GM18502 (cell line): Measurements from ENCODE around the gene AHDC1.

ENCODE experiments used
- ATAC-seq: cut with Tn5 transposase; IDR thresholded peaks from one replicate; pipeline ENCODE4 v1.9.1; 2021; ENCODE audit warnings: mild to moderate bottlenecking; ENCODE audit not compliant: unreplicated experiment, poor library complexity

AHDC1 gene

DNA sequence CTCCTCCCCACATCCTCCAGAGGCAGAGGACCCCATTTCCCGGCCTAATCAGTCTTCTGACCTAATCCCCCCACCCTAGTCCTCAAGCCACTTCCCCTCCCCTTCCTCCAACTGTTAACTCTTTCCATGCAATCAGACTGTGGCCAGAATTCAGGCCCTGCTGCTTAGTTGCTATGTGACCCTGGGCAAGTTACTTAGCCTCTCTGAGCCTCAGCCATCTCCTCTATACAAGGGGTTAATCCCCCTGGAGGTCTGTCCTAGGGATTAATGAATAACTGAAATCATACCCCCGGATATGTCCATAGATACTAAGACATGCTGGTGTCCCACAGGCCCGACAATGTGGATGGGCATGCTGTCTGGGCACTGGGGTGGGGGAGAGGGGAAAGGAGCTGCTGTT, 18.3 kb downstream of the AHDC1 start:
- no peak for ATAC-seq

DNA sequence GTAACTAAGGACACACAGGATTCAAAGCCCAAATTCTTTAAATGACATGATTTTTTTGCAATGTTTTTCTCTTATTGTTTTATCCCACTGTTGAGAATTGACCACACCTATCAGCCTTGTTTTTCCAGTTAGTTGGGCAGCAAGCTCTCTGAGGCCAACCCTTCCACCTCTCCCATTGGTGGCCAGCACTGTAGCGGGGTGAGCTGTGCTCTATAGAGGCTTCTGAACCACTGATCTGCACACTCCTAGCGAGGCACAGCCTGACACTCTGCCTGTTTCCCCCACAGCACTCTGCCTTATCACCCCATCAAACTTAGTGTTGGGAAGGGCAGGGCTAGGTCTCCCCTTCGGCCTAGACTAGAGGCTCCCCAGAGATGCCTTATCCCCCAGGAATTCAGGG, 19.5 kb downstream of the AHDC1 start:
- no peak for ATAC-seq

DNA sequence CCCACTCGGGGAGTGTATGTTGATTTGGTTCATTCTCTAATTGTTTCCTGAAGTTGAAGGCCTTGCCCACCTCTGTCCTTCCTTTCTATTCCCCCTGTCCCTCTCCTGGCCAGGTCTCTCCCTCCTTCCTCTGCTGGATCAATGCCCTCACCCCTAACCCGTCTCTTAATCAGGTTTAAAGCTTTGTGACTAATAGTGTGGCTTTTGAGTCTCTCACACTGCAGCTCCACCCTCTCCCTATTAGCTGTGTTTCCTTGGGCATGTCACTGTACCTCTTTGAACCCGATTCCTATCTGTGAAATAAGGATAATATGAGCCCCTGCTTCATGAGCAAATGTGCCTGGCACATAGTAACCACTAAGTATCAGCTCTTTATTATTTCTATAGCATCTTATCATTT, 20.5 kb downstream of the AHDC1 start:
- no peak for ATAC-seq

DNA sequence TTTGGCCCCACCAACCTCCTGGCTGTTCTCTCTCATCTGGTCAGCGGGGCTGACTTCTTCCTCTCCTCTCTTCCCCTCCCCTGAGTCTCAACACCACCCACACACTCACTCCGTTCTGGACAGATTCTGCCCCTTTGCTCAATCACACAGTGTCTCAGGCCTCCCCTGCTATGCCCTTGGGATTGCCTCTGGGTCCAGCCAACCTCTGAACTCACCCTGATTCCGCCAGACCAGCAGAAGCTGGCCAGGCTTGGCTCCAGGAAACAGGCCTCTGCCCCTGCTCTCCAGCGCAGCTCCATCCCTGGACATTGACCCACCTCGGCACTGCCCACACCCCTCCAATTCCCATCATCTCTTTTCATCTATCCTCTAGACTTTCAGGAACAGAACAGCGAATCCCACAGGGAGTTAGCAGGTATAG, 22.1 kb downstream of the AHDC1 start:
- no peak for ATAC-seq

DNA sequence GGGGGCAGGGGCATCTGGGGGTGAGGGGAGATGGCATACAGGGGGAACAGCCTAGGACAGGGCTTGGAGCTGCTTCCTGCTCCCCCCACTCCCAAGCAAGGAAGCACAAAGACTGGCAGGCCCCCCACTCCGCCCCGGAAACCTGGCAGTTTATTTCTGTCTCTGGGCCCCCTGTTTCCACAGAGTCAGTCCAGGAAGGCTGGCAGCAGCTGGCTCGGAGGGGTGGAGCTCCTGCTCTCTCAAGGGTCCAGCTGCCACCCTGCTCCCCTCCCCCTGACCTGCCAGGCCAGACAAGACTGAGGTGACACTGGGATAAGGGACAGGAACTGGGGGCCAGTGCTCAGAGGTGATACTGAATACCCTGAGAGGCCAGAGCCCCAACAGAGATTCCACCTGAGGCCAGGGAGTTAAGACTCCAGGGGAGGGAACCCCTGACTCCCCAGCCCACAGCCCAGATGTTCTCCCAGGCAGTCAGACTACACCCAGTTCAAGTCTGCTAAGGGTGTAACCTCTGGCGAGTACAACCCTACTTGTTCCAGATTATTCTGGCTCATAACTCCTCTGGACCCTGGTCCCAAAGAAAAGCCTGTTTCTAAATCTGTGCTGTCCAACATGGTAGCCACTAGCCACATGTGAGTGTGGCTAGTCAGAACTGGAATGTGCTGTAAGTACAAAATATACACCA, 26.3 kb downstream of the AHDC1 start:
- no peak for ATAC-seq

DNA sequence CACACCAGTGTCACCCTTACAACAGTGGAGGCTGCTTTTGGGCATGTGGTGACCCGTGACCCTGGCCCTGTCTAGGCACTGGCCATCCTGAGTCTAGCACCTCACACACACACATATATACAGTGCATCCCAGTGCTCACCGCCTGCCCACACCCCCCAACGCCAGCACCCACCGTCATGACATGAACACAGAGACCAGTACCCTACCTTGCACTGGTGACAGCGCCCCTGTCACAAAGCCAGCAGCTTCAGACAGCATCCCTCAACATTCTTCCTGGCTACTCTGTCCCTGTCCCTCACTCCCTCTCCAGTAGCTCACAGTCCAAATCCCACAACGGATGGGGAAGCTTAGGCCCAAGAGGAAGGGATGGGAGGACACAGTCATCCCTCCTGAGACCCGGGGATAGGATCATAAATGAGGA, 27.1 kb downstream of the AHDC1 start:
- no peak for ATAC-seq

DNA sequence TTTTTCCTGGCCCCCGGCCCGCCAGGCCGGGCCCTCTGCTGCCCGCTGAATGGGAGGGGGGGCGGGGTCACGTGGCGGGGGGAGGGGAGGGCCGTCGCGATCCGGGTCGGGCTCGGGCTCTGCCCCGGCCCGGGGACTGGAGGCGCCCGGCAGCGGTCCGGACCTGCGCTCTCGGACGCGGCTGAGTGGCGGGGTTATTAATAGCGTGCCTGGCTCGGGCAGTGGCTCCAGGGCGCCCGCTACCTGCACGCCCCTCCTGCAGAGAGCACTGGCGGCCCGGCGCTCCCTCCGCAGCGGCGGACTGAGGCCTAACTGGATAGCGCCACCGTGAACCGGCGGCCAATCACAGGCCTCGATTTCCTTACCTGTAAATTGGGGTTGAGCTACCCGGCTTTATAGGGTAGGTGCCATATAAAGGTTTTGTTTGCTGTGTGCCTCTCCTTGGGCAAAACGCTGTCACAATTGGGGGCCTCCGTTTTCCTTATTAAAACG, 28.1 kb downstream of the AHDC1 start:
- no peak for ATAC-seq

DNA sequence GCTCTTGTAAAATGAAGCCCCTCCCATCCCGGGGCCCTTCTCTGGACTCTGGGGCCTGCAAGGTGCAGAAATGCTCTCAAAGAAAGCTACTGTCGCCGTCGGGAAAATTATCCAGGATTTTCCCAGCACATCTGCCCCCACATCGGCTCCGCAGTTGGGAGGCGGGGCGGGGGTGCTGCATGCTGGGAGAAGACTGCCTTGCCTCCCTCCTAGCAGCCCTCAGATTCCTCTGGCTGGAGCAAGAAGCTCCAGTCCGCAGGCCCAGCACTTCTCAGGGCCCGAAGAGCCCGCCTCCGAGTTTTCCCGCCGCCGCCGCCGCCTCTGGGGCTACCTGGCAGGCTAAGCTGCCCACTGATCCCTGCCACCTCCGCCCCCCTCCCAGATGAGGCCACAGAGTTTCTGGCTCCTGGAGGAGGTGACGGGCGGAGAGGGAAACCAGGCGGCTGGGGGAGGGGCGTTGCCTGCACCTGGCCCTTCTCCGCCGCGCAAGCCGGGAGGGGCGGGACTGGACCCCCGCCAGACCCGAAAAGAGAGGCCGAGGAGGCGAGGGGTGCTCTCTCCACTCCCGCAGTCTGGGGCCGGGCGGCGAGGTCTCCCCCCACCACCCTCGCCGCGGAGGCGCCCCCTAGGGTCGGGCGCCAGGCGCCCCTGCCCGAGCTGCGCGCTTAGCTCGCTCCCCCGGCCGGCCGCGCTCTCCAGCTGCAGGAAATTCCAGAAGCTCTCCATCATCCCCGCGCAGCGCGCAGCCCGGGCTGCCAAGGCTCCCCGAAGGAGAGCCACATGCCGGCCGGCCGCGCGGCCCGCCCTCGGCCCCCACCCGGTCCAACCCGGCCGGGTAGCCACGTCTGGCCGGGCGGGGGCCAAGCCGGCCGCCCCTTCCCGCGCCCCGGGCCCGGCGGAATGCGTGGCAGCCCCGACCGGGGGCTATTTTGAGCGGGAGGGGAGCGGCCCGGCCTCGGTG, 28.8 kb downstream of the AHDC1 start:
- ATAC-seq, result no peak

DNA sequence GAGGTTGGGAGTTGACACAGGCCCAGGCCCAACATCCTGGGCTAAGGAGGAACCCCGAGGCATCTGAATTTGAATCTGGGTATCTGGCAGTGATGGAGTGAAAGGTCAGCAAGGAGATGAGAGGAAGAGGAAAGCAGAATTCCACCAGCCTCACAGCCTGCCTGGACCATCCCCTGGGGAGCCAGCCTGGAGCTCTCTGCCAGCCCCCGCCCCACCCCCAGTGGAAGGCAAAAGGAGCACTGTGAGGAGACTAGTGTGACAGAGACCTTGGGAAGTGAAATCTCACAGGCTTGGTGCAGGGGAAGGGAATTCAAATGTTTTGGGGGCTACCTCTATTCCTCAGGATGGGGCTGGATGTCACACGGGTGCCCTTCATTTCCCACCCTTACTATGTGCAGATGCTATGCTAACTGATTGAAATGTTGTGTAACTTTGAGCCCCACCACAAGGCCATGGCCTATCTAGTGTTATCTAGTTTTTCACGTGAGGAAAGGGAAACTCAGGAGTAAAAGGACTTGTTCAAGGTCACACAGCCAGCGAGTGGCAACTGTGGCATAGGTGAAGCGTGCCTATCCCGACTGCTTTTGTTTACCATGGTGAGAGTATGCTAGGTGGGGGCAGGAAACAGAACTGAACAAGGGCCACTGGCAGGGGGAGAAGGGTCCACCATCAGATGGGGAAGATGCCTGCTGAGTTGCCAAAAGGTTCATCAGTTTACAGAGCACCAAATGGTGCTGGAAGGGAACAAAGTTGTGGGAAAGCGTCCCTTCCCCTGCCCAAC, 29.8 kb downstream of the AHDC1 start:
- ATAC-seq, result no peak

DNA sequence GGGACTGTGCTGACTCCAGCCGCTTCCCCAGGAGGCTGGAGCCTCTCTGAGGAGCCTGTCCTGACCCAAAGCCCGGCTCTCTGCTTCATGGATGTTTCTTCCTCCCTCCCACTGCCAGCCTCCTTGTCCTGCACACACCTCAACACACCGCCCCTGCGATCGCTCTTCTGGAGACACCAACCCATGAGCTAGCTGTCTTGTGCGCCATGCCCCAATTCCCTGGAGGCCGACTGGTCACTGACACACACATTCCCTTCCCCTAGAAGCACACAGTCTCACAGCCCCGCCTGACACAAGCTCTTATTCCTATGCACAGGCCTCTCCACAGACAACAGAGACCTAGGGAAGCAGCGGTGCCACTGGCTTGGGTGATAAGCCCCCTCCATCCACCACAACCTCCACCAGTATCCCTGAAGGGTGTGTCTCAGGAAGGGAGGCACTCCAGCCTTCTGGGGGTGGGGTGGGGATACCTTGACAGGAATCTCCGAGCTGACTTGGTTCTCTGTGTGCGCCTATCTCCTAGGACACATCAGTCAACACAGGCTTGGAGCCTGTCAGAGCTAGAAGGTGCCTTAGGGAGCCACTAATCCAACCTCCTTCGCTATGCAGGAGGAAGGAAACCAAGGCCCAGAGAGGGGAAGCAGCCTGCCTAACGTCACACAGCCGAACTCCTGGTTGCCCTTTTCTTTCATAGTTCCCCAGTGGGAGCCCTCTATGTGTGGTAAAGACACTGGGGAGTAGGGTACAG, 31.1 kb downstream of the AHDC1 start:
- no peak for ATAC-seq

DNA sequence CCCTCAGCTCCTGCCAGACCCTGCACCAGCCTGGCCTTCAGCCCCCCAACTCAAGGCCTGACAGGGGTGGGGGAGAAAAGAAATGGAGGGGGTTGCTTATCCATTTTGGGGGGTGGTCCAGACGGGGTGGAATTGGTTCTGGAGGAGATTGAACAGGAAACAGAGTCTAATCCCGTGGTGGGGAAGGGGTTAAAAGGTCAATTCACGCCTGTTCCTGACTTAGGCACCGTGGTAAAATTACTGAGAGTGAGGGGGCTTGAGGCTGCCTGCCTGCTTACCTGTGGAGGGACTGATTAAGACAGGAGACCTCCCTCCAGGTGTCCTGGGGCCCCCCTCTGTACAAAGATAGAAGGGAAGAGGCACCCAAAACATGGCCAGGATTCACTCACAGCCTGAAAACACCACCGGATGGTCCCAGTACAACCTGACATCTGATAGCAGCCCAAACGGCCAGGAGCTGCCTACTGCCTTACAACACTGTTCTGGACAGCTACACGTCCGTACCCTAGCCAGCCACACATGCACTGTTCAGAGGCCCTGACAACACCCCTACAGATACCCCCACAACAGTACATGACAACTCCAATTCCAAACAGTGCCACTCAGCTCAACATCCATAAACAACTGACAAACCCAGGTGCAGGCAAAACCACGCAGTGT, 31.8 kb downstream of the AHDC1 start:
- ATAC-seq, result no peak

DNA sequence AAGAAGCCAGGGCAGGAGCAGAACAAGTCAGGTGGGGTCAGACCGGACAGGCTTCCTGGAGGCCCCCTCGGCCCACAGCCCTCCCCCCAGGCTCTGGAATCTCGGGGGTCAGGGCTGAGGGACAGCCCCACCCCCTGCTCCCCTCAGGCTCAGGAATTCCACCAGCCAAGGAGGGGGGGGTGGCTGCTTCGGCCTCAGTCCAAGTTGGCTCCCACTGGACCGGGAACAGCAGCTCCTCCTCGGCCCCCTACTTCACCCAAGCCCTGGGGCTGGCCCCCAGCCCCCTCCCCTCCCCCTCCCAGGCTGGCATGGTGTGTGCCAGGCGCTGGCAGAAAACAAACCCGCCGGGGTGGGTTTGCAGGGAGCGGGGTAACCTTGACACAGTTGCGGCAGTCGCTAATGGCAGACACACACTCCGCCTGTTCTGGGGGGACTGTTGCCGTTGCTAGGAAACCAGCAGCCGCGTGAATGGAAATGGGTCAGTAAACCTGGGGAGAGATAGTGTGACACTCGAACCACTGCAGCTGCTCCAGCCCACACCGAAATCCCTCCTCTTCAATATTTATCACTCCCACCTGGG, 32.4 kb downstream of the AHDC1 start:
- no peak for ATAC-seq

DNA sequence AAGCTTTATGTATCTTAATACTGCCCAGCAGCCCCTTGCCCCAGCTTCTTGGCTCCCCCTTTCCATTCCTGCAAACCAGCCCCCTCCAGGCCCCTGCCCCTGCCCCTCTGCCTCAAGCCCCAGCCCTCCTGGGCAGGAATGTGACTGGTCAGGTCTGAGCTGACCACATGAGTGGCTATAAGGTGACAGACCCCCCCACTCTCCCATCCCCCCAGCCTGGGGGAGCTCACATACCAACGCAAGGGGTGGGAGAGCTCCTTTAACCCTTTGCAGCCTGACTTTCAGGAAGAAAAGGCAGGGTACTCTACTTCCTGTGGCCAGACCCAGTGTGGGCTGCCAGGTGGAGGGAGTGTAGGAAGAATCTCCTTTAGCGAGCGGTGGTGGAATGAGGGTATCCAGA, 33.2 kb downstream of the AHDC1 start:
- ATAC-seq, result no peak

DNA sequence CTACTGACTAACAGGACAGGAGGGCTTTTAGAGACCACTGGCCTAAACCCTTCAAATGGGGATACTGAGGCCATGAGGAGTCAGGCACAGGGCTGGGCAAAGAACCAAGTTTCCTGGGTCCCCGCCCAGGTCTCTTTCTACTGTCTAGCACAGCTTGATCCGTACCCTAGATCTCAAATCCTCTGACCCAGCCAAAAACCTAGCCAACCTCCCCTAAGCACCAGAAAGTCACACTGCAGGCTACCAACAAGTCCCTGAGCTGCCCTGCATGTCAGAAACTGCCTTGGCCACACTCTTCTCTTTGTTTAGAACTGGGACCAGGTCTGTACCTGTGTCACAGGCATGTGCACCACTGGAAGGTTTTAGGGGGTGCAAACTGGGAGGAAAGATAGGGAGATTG, 33.6 kb downstream of the AHDC1 start:
- ATAC-seq, result no peak

DNA sequence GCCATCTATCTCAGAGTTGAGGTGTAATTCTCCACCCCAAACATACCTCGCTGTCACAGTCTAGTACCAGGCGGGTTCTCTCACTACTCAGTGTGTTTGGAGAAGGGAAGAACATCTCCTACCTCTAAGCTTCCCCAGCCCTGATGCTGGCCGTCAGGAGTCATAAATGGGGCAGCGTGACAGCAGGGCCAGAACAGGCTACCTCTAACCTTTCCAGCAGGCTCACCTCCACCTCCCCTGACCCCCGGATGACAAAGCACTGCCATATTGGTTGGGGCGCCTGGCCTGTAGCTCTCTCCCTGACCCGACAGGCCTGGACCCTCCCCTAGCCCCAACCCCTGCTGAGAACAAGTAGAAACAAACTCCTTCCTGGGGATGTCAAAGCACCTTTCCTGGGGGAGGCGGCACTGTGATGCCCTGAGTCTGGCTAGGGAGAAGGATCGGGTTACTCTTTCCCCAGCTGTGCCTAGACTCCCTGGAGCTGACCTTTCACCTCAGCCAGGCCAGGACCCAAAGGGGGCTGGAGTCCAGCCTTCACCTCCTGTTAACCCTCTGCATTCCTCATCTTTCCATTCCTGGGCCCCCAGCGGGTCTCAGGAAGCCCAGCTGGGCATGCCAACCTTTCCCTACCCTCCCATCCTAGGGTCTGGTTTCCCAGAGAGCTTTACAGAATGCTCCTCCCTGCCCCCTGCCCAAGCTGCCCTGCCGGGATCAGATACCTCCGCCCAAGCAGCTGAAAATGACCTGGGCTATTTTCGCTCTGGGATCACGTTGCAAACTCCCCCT, 34.2 kb downstream of the AHDC1 start:
- no peak for ATAC-seq

DNA sequence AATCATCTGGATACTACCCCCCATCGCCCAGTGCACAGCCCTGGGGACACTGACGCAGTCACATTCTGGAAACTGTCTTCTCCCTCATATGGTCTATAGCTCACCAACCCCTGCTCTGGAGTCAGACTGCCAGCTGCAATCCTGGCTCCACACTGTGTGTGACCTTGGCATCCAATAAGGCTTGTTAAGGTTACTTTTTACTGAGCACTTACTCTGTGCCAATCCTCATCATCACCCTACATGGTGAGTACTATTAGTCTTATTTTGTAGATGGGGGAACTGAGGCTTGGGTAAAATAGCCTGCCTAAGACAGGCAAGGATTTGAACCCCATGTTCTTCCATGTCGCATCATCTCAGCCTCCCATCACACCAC, 34.9 kb downstream of the AHDC1 start:
- peak; percentile 21 for ATAC-seq

DNA sequence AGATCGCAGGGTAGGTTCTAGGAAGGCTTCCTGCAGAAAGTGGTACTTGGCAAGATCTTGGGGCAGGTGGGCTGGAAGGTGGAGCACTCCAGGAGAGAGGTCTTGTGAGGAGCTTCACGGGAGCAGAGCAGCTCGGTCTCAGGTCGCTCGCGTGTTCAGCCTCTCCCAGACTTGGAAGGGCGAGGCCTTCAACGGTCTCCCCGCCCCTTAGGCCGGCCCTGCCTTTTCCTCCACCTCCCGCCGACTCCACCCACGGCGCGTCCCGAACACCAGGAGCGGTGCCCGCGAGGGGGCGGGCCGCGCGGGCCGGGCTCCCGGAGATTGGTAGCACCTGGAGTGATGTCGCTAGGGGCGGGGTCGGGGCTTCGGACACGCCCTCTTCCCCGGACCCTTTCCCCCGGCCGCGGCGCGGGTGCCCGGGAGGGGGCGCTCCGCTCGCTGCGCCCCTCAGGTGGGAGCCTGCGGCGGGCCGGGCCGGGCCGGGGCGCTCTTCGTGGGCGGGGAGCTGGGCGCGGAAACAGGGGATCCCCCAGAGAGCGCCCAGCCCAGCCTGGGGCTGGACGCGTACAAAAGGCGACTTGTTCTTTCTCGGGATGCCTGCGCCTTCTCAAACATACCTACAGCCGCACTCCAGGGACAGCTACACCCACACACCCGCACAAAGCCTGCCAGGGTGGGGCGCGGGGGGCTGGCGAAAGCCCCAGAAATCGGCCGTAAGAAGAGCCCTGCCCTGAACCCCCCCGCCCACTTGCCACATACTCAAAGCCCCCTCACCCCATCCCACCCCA, 35.5 kb downstream of the AHDC1 start:
- ATAC-seq, result peak; percentile 84

DNA sequence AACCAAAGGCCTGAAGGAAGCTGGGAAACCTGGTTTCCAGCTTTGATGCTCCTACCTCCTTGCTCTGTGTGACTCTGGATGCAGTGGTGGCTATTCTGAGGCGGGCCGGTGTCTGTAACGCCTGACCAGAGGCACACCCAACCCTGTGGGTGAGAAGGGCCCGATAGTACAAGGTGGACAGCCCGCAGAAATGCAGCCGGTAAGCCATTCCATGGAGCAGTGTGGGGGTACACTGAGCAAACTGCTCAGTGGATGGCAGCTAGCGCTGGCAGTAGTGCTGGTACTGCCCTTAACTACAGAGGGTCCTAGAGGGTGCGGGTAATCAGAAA, 36.0 kb downstream of the AHDC1 start:
- ATAC-seq, result no peak
